Measurements from ENCODE around the gene AP1S3. TPM values are rescaled to one million over a fixed set of nuclear protein-coding genes. Genes with fewer than 3 reads are reported as not detected.

Gene AP1S3
- polyA plus RNA-seq, 1 experiment, result 2.9 TPM

GRCh38 chr2:223853425-223853837 lies 16.0 kb upstream of the AP1S3 start:
- Histone ChIP-seq H3K4me3 (ENCODE audit: low read depth, low read length) (no peak overlapping the region), H3K27ac (ENCODE audit: low read depth, low read length) (no peak overlapping the region), H3K9me3 (ENCODE audit: control insufficient read depth, insufficient read depth, low read length) (peaks cover 4% of the 10 kb centered on the region; the same call in 1 of the 2 replicates), H3K27me3 (ENCODE audit: control insufficient read depth, insufficient read depth, low read length) (no peaks in the 10 kb centered on the region)
- ChIA-PET CTCF (interaction anchor here (1.1 to 1.4 kb wide), 2 partner anchors 15 to 606 kb away, joined by 3 read pairs; no protein-coding TSS in a partner anchor), POLR2A (interaction anchor here (0.6 kb wide), 1 partner anchor 13 kb away, joined by 3 read pairs; no protein-coding TSS in a partner anchor)
- DNase-seq (ENCODE audit: low read depth, low spot score), result no peak
- TF ChIP-seq CTCF (IDR thresholded peaks at IDR 0.05; ENCODE audit: low read depth, low read length), result no peak

GRCh38 chr2:223852281-223852795 lies 15.0 kb upstream of the AP1S3 start:
- Histone ChIP-seq H3K4me3 (ENCODE audit: low read depth, low read length) (no peak overlapping the region), H3K9me3 (ENCODE audit: control insufficient read depth, insufficient read depth, low read length) (peaks cover 4% of the 10 kb centered on the region; the same call in 1 of the 2 replicates), H3K27ac (ENCODE audit: low read depth, low read length) (no peak overlapping the region), H3K27me3 (ENCODE audit: control insufficient read depth, insufficient read depth, low read length) (no peaks in the 10 kb centered on the region)
- ChIA-PET POLR2A (no interaction called here), CTCF (interaction anchor here (1.4 kb wide), 1 partner anchor 14 kb away, joined by 3 read pairs; no protein-coding TSS in a partner anchor)
- no peak for DNase-seq (ENCODE audit: low read depth, low spot score)
- no peak for TF ChIP-seq CTCF (IDR thresholded peaks at IDR 0.05; ENCODE audit: low read depth, low read length)

GRCh38 chr2:223847410-223847809 lies 10.0 kb upstream of the AP1S3 start:
- H3K27me3 ChIP-seq (ENCODE audit: control insufficient read depth, insufficient read depth, low read length), result no peaks in the 10 kb centered on the region
- CTCF ChIA-PET, result interaction anchor here (0.6 to 1.5 kb wide), 2 partner anchors 21 to 49 kb away, joined by 3 to 5 read pairs; no protein-coding TSS in a partner anchor

GRCh38 chr2:223846515-223846914 lies 9.1 kb upstream of the AP1S3 start:
- ChIA-PET CTCF (no interaction called here), POLR2A (interaction anchor here (0.6 to 1.0 kb wide), 3 partner anchors 13 to 117 kb away, joined by 3 to 6 read pairs (median 3); no protein-coding TSS in a partner anchor)
- Histone ChIP-seq H3K4me3 (ENCODE audit: low read depth, low read length) (no peak overlapping the region), H3K9me3 (ENCODE audit: control insufficient read depth, insufficient read depth, low read length) (peaks cover 4% of the 10 kb centered on the region; the same call in 1 of the 2 replicates), H3K27ac (ENCODE audit: low read depth, low read length) (peak overlapping the region; percentile 62), H3K27me3 (ENCODE audit: control insufficient read depth, insufficient read depth, low read length) (no peaks in the 10 kb centered on the region)
- no peak for DNase-seq (ENCODE audit: low read depth, low spot score)
- TF ChIP-seq CTCF (IDR thresholded peaks at IDR 0.05; ENCODE audit: low read depth, low read length), result no peak

More at GRCh38 chr2:223847410-223847809, 10.0 kb upstream of the AP1S3 start:
- POLR2A ChIA-PET, result no interaction called here
- no peak for DNase-seq (ENCODE audit: low read depth, low spot score)
- Histone ChIP-seq H3K9me3 (ENCODE audit: control insufficient read depth, insufficient read depth, low read length) (peaks cover 4% of the 10 kb centered on the region; the same call in 1 of the 2 replicates), H3K27ac (ENCODE audit: low read depth, low read length) (no peak overlapping the region), H3K4me3 (ENCODE audit: low read depth, low read length) (no peak overlapping the region)
- TF ChIP-seq CTCF (IDR thresholded peaks at IDR 0.05; ENCODE audit: low read depth, low read length), result no peak

GRCh38 chr2:223841436-223842190 lies 4.2 kb upstream of the AP1S3 start:
- TF ChIP-seq CTCF (IDR thresholded peaks at IDR 0.05; ENCODE audit: low read depth, low read length), result no peak
- no peak overlapping the region for H3K4me3 ChIP-seq (ENCODE audit: low read depth, low read length)
- CTCF ChIA-PET, result no interaction called here
- no peaks in the 10 kb centered on the region for H3K27me3 ChIP-seq (ENCODE audit: control insufficient read depth, insufficient read depth, low read length)
- no peak overlapping the region for H3K27ac ChIP-seq (ENCODE audit: low read depth, low read length)
- POLR2A ChIA-PET, result interaction anchor here (0.5 kb wide), 1 partner anchor 72 kb away, joined by 3 read pairs; no protein-coding TSS in a partner anchor
- DNase-seq (ENCODE audit: low read depth, low spot score), result no peak
- no peaks in the 10 kb centered on the region for H3K9me3 ChIP-seq (ENCODE audit: control insufficient read depth, insufficient read depth, low read length)
